Prostate gland (tissue), 2 donors: ENCODE data around the gene KCTD21.

Experiments used
- CTCF ChIP-seq, 4 experiments: fragments of 200-600 bp in 2 of 4; fragments of 450-650 bp in 2 of 4; sonication (generic) in 2 of 4; IDR thresholded peaks; 1 replicate in 3 of 4; 2 replicates in 1 of 4; pipeline ENCODE4 v1.5.1; 2016 to 2019; ENCODE audit warnings: antibody characterized with exemption in 4 of 4, mild to moderate bottlenecking in 2 of 4, moderate library complexity in 2 of 4
- POLR2A ChIP-seq: fragments of 450-650 bp; IDR thresholded peaks from one replicate; pipeline ENCODE4 v1.6.1; 2016; ENCODE audit warnings: antibody characterized with exemption, mild to moderate bottlenecking
- POLR2AphosphoS5 ChIP-seq: sonication (generic); formaldehyde crosslinking; IDR thresholded peaks from one replicate; pipeline ENCODE4 v1.6.1; 2017; ENCODE audit warnings: antibody characterized with exemption

- no peak for TF ChIP-seq CTCF (IDR thresholded peaks at IDR 0.05)
- no peak for TF ChIP-seq POLR2A
- TF ChIP-seq POLR2AphosphoS5 = no peak
These were observed 29.3 kb downstream of the KCTD21 start for GRCh38 chr11:78158987-78159652.
